HepG2 (cell line): ENCODE data around the gene IFNA6. TPM values are rescaled to one million over a fixed set of nuclear protein-coding genes. Genes with fewer than 3 reads are reported as not detected.

Experiments used
- CCDC6 ChIP-seq: sonication (generic); formaldehyde crosslinking; IDR thresholded peaks from 2 replicates; pipeline ENCODE4 v1.8.1; 2022; ENCODE audit warnings: mild to moderate bottlenecking, missing genetic modification reagents, moderate library complexity
- CREB1 ChIP-seq, 2 experiments: fragments of 450-650 bp in 1 of 2; IDR thresholded peaks; 2 replicates each; pipeline ENCODE4 v1.6.1; 2016 to 2017; ENCODE audit warnings: control low read depth in 1 of 2, mild to moderate bottlenecking in 1 of 2, missing compliant biosample characterization in 1 of 2, missing genetic modification characterization in 1 of 2
- HOXA9 ChIP-seq: sonication (generic); formaldehyde crosslinking; IDR thresholded peaks from 2 replicates; pipeline ENCODE4 v1.8.1; 2022; ENCODE audit warnings: missing genetic modification reagents, mild to moderate bottlenecking, moderate library complexity, borderline replicate concordance
- LBX2 ChIP-seq: sonication (generic); formaldehyde crosslinking; IDR thresholded peaks from 2 replicates; pipeline ENCODE4 v1.5.0; 2020; ENCODE audit warnings: missing genetic modification reagents, mild to moderate bottlenecking, borderline replicate concordance
- SPEN ChIP-seq: sonication (generic); formaldehyde crosslinking; IDR thresholded peaks from 2 replicates; pipeline ENCODE4 v1.5.1; 2020; ENCODE audit warnings: low read depth, mild to moderate bottlenecking, missing genetic modification reagents
- SRY ChIP-seq: sonication (generic); formaldehyde crosslinking; IDR thresholded peaks from 2 replicates; pipeline ENCODE4 v1.8.0; 2022; ENCODE audit warnings: mild to moderate bottlenecking, missing genetic modification reagents
- STAG1 ChIP-seq: sonication (generic); formaldehyde crosslinking; IDR thresholded peaks from 2 replicates; pipeline ENCODE4 v1.4.0; 2020; ENCODE audit warnings: missing genetic modification reagents
- TFDP1 ChIP-seq: IDR thresholded peaks from 2 replicates; pipeline ENCODE4 v1.6.1; 2016; ENCODE audit warnings: missing compliant biosample characterization, missing genetic modification reagents, borderline replicate concordance
- U2AF2 ChIP-seq: fragments of 200-400 bp; formaldehyde crosslinking; IDR thresholded peaks from 2 replicates; pipeline ENCODE4 v1.6.1; 2017; ENCODE audit warnings: low read depth, mild to moderate bottlenecking, low read length
- ZBTB10 ChIP-seq: sonication (generic); formaldehyde crosslinking; IDR thresholded peaks from 2 replicates; pipeline ENCODE4 v1.4.0; 2020; ENCODE audit warnings: missing genetic modification reagents, borderline replicate concordance
- ZNF235 ChIP-seq: sonication (generic); formaldehyde crosslinking; IDR thresholded peaks from 2 replicates; pipeline ENCODE4 v1.8.1; 2023; ENCODE audit warnings: mild to moderate bottlenecking, missing genetic modification reagents, borderline replicate concordance
- ZNF570 ChIP-seq: sonication (generic); formaldehyde crosslinking; IDR thresholded peaks from 2 replicates; pipeline ENCODE4 v1.4.0; 2020; ENCODE audit warnings: mild to moderate bottlenecking, missing genetic modification reagents, borderline replicate concordance
- ZSCAN29 ChIP-seq: sonication (generic); formaldehyde crosslinking; conservative IDR thresholded peaks from 2 replicates; pipeline ENCODE4 v1.4.0; 2020; ENCODE audit warnings: mild to moderate bottlenecking, missing genetic modification reagents
- polyA plus RNA-seq, 8 experiments: library from polyadenylated mRNA; depleted of rRNA in 3 of 8; stranded (reverse) in 7 of 8; unstranded in 1 of 8; fragments of >200 nt; fragmentation: Illumina TruSeq in 4 of 8; extraction: Trizol in 4 of 8; gene quantifications; 2 replicates each; pipeline versions ENCODE4 v1.2.1 to v1.2.3, GENCODE V29; 2011 to 2016; ENCODE audit warnings: low read depth in 4 of 8, missing spikeins in 1 of 8, mixed read lengths in 1 of 8; ENCODE audit not compliant: insufficient read depth in 1 of 8
- total RNA-seq, 5 experiments: library from RNA; depleted of rRNA; stranded (reverse); fragments of >200 nt; fragmentation: Illumina TruSeq; extraction: Trizol; gene quantifications; 2 replicates each; pipeline ENCODE4 v1.2.3, GENCODE V29; 2016; ENCODE audit warnings: low read depth in 1 of 5
- TF ChIP-seq, protein P1 (sequence below): sonication (generic); formaldehyde crosslinking; IDR thresholded peaks from 2 replicates; pipeline ENCODE4 v1.4.0; 2020; ENCODE audit warnings: mild to moderate bottlenecking, missing genetic modification reagents

IFNA6 gene
- total and polyA plus RNA-seq, 2 of the 13 experiments (the other 11 are each of a cell fraction or from before 2014, with no cell fraction given), result not detected

GRCh38 chr9:21334701-21335632 lies 15.7 kb downstream of the IFNA6 start, which contains the start of gene KLHL9 (continued):
- no peak for TF ChIP-seq ZBTB10
- no peak for TF ChIP-seq STAG1
- TF ChIP-seq U2AF2, result no peak
- TF ChIP-seq LBX2 (CRISPR knock-in tag), result peak; percentile 75; the same call in 1 of the 2 replicates
- TF ChIP-seq HOXA9, result no peak
- no peak for TF ChIP-seq ZNF235
- TF ChIP-seq SRY (CRISPR knock-in tag), result peak; percentile 94; the same call in 1 of the 2 replicates
- TF ChIP-seq ZNF570 (CRISPR knock-in tag), result no peak
- TF ChIP-seq, protein P1, sequence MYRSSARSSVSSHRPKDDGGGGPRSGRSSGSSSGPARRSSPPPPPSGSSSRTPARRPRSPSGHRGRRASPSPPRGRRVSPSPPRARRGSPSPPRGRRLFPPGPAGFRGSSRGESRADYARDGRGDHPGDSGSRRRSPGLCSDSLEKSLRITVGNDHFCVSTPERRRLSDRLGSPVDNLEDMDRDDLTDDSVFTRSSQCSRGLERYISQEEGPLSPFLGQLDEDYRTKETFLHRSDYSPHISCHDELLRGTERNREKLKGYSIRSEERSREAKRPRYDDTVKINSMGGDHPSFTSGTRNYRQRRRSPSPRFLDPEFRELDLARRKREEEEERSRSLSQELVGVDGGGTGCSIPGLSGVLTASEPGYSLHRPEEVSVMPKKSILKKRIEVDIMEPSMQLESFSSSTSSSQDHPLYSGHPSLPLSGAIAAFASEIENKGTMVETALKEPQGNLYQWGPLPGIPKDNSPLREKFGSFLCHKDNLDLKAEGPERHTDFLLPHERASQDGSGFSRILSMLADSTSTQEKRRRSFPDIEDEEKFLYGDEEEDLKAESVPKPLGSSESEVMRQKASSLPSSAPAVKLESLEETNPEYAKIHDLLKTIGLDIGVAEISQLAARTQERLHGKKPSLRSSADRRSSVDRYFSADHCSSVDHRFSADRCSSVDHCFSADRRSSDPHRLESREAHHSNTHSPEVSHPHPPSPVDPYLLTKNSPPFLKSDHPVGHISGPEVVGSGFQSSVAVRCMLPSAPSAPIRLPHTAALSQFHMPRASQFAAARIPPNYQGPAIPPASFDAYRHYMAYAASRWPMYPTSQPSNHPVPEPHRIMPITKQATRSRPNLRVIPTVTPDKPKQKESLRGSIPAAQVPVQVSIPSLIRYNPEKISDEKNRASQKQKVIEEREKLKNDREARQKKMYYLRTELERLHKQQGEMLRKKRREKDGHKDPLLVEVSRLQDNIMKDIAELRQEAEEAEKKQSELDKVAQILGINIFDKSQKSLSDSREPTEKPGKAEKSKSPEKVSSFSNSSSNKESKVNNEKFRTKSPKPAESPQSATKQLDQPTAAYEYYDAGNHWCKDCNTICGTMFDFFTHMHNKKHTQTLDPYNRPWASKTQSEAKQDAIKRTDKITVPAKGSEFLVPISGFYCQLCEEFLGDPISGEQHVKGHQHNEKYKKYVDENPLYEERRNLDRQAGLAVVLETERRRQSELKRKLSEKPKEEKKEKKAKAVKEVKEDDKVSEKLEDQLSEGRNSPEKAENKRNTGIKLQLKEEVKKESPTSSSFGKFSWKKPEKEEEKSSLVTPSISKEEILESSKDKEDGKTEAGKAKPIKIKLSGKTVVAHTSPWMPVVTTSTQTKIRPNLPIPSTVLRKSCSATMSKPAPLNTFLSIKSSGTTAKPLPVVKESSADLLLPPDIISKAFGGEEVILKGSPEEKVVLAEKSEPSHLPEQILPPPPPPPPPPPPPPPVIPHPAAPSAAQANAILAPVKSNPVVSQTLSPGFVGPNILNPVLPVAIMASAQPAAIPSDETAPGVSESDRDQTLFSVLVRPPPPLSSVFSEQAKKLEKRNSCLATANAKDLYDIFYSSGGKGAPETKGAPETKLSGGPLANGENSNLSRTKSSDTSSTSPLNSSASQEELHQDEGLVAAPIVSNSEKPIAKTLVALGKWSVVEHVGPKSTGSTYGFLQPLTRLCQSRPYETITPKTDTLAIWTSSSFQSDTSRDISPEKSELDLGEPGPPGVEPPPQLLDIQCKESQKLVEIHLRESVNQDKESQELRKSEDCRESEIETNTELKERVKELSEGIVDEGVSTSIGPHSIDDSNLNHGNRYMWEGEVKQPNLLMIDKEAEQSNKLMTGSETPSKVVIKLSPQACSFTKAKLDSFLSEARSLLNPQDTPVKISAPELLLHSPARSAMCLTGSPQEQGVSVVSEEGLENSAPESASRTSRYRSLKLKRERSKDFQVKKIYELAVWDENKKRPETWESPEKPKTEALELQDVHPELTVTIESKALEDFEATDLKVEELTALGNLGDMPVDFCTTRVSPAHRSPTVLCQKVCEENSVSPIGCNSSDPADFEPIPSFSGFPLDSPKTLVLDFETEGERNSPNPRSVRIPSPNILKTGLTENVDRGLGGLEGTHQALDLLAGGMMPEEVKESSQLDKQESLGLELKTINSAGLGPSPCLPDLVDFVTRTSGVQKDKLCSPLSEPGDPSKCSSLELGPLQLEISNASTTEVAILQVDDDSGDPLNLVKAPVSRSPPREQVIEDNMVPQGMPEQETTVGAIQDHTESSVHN (CRISPR knock-in tag), result no peak
- TF ChIP-seq CREB1 (IDR thresholded peaks at IDR 0.05), result no peak
- 0 out of 2 replicates have a peak, but pooled peaks have one; percentile 24 for TF ChIP-seq CREB1 (CRISPR knock-in tag; IDR thresholded peaks at IDR 0.05)
- no peak; the same call in 1 of the 2 replicates for TF ChIP-seq ZSCAN29 (CRISPR knock-in tag)
- TF ChIP-seq SPEN, result peak; percentile 98; the same call in 1 of the 2 replicates
- TF ChIP-seq TFDP1, result no peak
- TF ChIP-seq CCDC6 (CRISPR knock-in tag), result 0 out of 2 replicates have a peak, but pooled peaks have one; percentile 25
